GM18867 (cell line): ENCODE data around the gene CCNE1.

Source experiments
- ATAC-seq: cut with Tn5 transposase; IDR thresholded peaks from one replicate; pipeline ENCODE4 v1.9.1; 2021; ENCODE audit warnings: mild to moderate bottlenecking, moderate library complexity; ENCODE audit not compliant: unreplicated experiment

The CCNE1 gene

GRCh38 chr19:29872224-29872731, 60.5 kb downstream of the CCNE1 start:
- ATAC-seq: no peak

DNA sequence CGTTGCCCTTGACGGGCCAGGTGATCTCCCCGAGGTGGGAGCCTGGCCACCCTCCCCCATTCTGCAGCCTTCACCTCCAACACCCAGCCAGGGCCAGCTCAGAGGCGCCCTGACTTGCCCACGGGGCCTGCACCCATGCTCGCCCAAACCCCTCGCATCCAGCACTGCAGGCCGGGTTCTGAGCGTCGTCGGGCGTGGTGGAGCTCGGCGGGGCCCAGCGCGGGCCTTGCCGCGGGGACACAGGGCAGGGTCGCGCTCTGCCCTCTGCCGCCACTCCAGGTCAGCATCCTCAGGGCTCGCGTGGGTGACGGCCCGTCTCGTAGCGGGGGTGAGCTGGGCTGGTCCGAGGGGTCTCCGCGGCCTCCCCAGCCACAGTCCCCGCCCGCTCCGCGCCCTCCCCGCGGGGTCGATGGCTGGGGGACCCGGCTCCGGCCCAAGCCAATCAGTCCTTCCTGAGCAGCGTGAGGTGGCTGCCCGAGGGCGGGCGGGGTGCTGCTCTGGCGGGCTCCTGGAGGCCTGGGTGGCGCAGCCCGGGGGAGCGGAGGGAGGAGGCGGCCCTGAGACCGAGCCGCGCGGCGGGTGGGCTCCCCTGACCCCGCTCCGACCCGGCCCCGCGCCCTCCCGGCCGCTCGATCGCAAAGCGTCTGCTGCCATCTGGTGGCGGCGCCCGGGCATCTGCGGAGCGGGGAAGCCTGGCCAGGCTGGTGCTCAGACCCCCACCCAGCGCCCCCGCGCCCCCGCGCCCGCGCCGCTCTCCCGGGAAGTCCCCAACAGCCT, 61.4 kb downstream of the CCNE1 start:
- ATAC-seq: peak; percentile 68
